Lung (tissue), 12 donors: ENCODE data around the gene PSMB8. TPM values are rescaled to one million over a fixed set of nuclear protein-coding genes. Genes with fewer than 3 reads are reported as not detected.

Experiments used
- ATAC-seq: fragments of 200-7000 bp; cut with Tn5 transposase; one replicate; pipeline ENCODE4 v1.9.1; 2020; ENCODE audit warnings: moderate number of reproducible peaks; ENCODE audit not compliant: insufficient read depth, low FRiP score
- DNase-seq, 3 donors: peaks; one replicate each; pipeline ENCODE4 v3.0.0-alpha.2; 2013 to 2017
- H3K27ac ChIP-seq, 2 donors: one replicate each; pipeline ENCODE4 v1.5.1; 2013; ENCODE audit warnings: mild to moderate bottlenecking in 2 of 2, moderate library complexity in 2 of 2, control low read depth in 1 of 2, inconsistent platforms in 1 of 2, low read depth in 1 of 2, low read length in 1 of 2
- H3K27me3 ChIP-seq, 3 donors: one replicate each; pipeline ENCODE4 v1.5.1; 2013; ENCODE audit warnings: low read length in 2 of 3; ENCODE audit not compliant: control insufficient read depth in 3 of 3, insufficient read depth in 3 of 3
- H3K36me3 ChIP-seq, 4 donors: one replicate each; pipeline ENCODE4 v1.5.1; 2013; ENCODE audit warnings: low read length in 4 of 4, mild to moderate bottlenecking in 1 of 4, moderate library complexity in 1 of 4; ENCODE audit not compliant: control insufficient read depth in 4 of 4, insufficient read depth in 4 of 4
- H3K4me1 ChIP-seq, 5 donors: one replicate each; pipeline ENCODE4 v1.5.1; 2013; ENCODE audit warnings: low read length in 5 of 5, mild to moderate bottlenecking in 2 of 5, moderate library complexity in 1 of 5; ENCODE audit not compliant: control insufficient read depth in 5 of 5, insufficient read depth in 5 of 5
- H3K4me3 ChIP-seq: one replicate; pipeline ENCODE4 v1.5.1; 2013; ENCODE audit warnings: mild to moderate bottlenecking, control low read depth, moderate library complexity
- H3K9ac ChIP-seq, 2 donors: one replicate each; pipeline ENCODE4 v1.5.1; 2013; ENCODE audit warnings: low read length in 2 of 2, control low read depth in 1 of 2; ENCODE audit not compliant: insufficient read depth in 1 of 2
- H3K9me3 ChIP-seq, 4 donors: one replicate each; pipeline ENCODE4 v1.5.1; 2013; ENCODE audit warnings: low read length in 3 of 4, mild to moderate bottlenecking in 1 of 4, moderate library complexity in 1 of 4; ENCODE audit not compliant: control insufficient read depth in 4 of 4, insufficient read depth in 3 of 4
- WGBS, 2 donors: extraction: QIAGEN DNeasy Blood & Tissue Kit; methylation state at CpG; one replicate each; pipeline ENCODE4 v1.1.7; 2013; 5-methylcytosine and 5-hydroxymethylcytosine counted together
- polyA plus RNA-seq, 2 donors: library from polyadenylated mRNA; stranded (reverse); fragments of 200-250 nt; gene quantifications; one replicate each; pipeline ENCODE4 v1.2.1, GENCODE V29; 2013
- total RNA-seq, 2 donors: library from RNA; depleted of rRNA in 1 of 2; stranded (reverse); fragments of >200 nt in 1 of 2; gene quantifications; one replicate each; pipeline ENCODE4 v1.2.1, GENCODE V29; 2014 to 2021
- TF ChIP-seq, protein P1 (sequence below): IDR thresholded peaks from 2 replicates; pipeline ENCODE4 v1.5.1; 2012; ENCODE audit warnings: mild to moderate bottlenecking; ENCODE audit errors: control extremely low read depth, extremely low read depth
- donor health status: control.
- donor health status: control.
- donor health status: Bipolar disorder and iron deficiency.
- donor health status: healthy.
- donor health status: DM: yes; HTN: yes; CAD: no.

Gene PSMB8
- total and polyA plus RNA-seq, 4 donors = 40.4 to 216 (median 105) TPM

- Histone ChIP-seq H3K27ac (no peak overlapping the region), H3K27me3 (no peaks in the 10 kb centered on the region), H3K4me3 (no peak overlapping the region), H3K9ac (no peak overlapping the region), H3K36me3 (peaks cover 0 to 22% (median 9%) of the 10 kb centered on the region in 4 donors), H3K4me1 (peaks cover 0 to 8% (median 3%) of the 10 kb centered on the region in 5 donors), H3K9me3 (no peaks in the 10 kb centered on the region)
- TF ChIP-seq, protein P1, sequence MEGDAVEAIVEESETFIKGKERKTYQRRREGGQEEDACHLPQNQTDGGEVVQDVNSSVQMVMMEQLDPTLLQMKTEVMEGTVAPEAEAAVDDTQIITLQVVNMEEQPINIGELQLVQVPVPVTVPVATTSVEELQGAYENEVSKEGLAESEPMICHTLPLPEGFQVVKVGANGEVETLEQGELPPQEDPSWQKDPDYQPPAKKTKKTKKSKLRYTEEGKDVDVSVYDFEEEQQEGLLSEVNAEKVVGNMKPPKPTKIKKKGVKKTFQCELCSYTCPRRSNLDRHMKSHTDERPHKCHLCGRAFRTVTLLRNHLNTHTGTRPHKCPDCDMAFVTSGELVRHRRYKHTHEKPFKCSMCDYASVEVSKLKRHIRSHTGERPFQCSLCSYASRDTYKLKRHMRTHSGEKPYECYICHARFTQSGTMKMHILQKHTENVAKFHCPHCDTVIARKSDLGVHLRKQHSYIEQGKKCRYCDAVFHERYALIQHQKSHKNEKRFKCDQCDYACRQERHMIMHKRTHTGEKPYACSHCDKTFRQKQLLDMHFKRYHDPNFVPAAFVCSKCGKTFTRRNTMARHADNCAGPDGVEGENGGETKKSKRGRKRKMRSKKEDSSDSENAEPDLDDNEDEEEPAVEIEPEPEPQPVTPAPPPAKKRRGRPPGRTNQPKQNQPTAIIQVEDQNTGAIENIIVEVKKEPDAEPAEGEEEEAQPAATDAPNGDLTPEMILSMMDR = no peak
- 84 to 97% methylated on average over 2 of the region's 2 CpGs for WGBS, 2 donors
- no peak for ATAC-seq
- no peak for DNase-seq
Observed at GRCh38 chr6:32836873-32837272, 7.0 kb downstream of the PSMB8 start.

DNA sequence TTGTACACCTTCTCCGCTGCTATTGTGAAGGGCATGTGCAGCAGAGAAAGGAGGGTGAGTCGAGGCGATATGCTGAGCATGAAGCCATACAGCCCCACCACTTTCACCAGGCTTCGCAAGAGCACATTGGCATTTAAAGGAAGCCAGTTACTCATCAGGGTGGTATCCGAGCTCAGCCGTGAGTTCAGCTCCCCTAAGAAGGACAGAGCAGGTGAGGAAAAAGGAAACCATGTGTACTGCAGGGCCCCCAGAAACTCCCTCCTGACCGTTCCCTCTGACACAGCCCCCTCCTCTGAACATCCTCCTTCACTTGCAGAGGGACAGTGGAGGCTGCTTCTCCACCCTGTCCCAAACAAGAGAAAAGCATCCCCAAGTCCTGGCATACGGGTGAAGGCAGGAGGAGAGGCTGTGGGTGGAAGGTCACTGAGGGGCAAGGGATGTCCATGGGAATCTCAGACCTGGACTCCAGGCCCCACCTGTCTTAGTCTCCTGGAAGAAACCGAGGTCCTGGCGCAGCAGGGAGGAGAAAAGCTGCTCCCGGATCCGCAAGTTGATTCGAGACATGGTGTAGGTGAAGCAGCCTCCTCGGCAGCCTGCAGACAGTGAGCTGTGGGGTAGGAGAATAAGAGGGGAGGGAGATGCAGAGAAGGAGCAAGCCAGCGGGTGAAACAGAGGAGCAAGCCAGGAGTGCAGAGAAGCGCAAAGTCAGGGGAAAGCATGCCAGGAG, 8.5 kb downstream of the PSMB8 start:
- DNase-seq (no peak), ATAC-seq (no peak)
- H3K36me3 ChIP-seq = peaks cover 3 to 19% (median 7%) of the 10 kb centered on the region in 4 donors
- no peak overlapping the region for H3K4me3 ChIP-seq
- H3K4me1 ChIP-seq = peaks cover 0 to 8% (median 2%) of the 10 kb centered on the region in 5 donors
- TF ChIP-seq, protein P1 = no peak
- no peaks in the 10 kb centered on the region for H3K27me3 ChIP-seq
- 96% methylated on average over 16 of the region's 16 CpGs for WGBS, 2 donors
- H3K9me3 ChIP-seq = no peaks in the 10 kb centered on the region
- H3K9ac ChIP-seq = no peak overlapping the region
- no peak overlapping the region for H3K27ac ChIP-seq

GRCh38 chr6:32833664-32834063, 10.2 kb downstream of the PSMB8 start:
- peaks cover 7 to 32% (median 7%) of the 10 kb centered on the region in 4 donors for H3K36me3 ChIP-seq
- no peak overlapping the region for H3K4me3 ChIP-seq
- H3K4me1 ChIP-seq = peaks cover 0 to 8% (median 2%) of the 10 kb centered on the region in 5 donors
- WGBS, 2 donors = 85 to 86% methylated on average over 5 of the region's 5 CpGs
- DNase-seq (no peak), ATAC-seq (no peak)
- TF ChIP-seq, protein P1 = no peak
- H3K9me3 ChIP-seq = no peaks in the 10 kb centered on the region
- no peaks in the 10 kb centered on the region for H3K27me3 ChIP-seq
- no peak overlapping the region for H3K9ac ChIP-seq
- no peak overlapping the region for H3K27ac ChIP-seq
